ENCODE results near the gene ILK.

The ILK gene

DNA sequence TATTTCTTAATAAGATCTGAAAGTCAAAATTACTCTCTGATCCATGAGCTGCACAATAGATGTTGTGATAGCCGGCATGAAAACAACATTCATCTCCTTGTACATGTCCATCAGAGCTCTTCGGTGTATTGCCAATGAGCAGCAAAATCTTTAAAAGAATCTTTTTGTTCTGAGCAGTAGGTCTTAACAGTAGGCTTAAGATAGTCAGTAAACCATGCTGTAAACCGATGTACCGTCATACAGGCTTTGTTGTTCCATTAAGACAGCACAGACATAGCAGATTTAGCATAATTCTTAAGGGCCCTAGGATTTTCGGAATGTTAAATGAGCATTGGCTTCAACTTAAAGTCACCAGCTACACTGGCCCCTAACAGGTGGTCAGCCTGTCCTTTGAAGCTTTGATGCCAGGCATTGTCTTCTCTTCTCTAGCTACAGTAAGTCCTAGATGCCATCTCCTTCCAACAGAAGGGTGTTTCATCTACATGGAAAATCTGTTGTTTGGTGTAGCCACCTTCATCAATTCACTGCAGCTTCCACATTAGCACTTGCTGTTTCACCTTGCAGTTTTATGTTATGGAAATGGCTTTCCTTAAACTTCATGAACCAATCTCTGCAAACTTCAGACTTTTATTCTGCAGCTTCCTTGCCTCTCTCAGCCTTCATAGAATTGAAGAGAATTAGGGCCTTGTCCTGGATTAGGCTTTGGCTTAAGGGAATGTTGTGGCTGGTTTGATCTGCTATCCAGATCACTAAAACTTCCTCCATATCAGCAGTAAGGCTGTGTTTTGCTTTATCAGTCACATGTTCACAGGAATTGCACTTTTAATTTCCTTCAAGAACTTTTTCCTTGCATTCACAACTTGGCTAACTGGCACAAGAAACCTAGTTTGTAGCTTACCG, 28.5 kb upstream of the ILK start:
- DNase-seq, result no peak

DNA sequence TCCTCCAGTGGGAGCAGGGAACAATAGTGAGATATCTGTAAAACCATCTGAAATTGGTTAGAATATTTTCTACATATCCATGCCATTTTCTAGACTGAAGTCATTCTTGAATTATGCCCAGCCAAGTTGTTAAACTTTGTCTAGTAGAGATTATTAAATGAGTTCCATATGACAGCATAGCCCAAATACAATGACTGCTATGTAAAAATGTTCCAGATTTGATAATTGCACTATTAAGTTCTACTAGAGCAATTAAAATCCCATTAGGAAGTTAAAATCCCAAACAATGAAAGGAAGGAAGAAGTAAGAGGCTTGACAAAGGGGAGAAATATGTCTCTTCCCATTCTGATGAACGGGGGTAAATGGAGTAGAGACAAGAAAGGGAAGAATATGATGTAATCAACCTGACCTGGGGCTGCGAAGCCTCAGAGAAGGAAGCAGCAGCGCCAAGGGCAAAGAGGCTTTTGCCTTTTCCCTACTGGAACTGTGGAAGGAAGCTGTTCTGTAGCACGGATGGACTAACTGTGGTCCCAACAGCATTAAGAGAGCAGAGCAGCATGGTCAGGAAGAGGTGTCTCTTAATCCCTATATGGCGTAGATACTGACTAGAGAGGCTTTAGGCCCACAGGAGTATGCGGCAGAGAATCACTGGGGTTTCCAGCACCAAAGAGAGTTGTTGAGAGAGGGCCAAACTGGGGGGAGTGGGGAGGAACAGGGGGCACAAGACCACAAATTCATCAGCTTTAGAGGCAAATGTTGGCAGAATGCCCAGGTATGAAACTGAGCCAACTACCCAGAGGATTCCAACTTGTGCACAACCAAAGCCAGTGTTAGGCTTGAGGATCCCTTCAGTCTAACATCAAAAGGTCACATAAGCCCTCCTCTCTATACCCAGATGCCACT, 26.9 kb upstream of the ILK start:
- no peak for DNase-seq

DNA sequence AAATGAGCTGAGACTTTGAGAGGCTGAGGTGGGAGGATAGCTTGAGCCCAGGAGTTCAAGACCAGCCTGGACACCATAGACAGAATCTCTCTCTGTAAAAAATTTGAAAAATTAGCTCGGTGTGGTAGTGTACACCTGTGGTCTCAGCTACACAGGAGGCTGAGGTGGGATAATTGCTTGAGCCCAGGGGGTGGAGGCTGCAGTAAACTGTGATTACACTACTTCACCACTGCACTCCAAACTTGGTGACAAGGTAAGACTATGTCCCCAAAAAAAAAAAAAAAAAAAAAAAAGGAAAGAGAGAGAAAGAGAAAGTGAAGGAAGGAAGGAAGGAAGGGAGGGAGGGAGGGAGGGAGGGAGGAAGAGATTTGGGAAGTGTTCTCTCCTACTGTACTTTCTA, 25.4 kb upstream of the ILK start:
- DNase-seq, result no peak

DNA sequence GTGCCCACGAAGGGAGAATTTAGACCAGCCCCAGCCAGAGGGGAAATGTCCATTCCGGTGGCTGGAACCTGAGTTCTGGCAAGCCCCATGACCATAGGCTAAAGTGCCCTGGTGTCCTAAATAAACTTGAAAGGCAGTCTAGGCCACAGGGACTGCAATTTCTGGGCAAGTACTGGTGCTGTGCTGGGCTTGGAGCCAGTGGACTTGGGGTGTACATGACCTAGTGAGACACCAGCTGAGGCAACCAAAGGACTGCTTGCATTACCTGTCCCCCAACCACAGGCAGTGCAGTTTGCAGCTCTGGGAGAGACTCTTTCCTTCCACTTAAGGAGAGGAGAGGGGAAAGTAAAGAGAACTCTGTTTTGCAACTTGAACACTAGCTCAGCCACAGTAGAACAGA, 23.9 kb upstream of the ILK start:
- DNase-seq, result no peak

DNA sequence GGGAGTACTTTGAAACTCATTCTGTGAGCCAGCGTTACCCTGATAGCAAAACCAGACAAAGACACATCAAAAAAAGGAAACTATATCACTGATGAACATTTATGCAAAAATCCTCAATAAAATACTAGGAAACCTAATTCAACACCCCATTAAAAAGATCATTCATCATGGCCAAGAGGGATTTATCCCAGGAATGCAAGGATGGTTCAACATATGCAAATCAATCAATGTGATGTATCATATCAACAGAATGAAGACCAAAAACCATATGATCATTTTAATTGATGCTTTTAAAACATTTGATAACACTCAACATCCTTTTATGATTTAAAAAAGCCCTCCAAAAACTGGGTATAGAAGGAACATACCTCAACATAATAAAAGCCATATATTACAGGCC, 20.0 kb upstream of the ILK start:
- no peak for DNase-seq

DNA sequence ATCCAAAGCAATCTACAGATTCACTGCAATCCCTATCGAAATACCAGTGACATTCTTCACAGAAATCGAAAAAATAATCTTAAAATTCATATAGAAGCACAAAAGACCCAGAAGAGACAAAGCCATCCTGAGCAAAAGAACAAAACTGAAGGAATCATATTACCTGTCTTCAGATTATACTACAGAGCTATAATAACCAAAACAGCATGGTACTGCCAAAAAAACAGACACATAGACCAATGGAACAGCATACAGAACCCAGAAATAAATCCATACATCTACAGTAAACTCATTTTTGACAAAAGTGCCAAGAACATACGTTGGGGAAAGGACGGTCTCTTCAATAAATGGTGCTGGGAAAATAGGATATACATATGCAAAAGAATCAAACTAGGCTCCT, 19.0 kb upstream of the ILK start:
- DNase-seq, result no peak

DNA sequence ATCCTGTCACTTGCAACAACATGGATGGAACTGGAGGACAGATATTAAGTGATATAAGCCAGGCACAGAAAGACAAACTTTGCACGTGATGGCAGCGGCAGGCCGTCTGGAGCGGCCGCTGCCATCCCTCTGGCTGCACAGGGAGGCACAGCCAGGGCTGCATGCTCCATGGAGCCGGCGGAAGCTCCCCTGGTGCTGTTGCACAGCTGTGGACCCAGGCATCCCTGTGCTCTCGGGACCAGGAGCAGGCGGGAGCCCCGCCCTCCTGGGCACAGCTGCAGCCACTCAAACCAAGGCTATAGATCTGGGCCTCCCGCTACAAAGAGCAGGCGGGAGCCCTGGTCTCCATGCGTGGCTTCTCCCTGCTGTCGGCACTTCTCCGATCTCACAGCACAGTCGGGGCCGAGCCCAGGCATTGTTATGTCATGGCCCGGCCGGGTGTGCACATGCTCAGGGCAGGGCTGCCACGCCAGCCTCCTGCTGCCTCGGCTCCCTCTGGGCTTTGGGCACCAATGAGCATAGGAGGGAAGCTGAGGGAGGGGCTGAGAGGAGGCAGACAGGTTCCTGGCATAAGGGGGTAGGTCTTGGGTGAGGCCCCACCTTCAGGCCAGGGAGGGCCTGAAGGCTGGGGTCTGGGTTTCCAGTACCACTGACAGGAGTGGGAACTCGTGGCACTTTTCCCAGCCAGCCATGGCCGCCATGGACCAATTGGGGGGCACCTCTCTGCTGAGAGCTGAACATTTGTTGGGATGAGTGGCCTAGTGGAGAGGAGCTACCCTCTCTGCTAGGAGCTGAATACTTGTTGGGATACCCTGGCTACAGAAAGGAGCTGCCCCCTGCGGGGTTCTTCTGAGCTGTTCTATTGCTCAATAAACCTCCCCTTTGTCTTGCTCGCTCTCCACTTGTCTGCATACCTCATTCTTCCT, 16.9 kb upstream of the ILK start:
- no peak for DNase-seq

DNA sequence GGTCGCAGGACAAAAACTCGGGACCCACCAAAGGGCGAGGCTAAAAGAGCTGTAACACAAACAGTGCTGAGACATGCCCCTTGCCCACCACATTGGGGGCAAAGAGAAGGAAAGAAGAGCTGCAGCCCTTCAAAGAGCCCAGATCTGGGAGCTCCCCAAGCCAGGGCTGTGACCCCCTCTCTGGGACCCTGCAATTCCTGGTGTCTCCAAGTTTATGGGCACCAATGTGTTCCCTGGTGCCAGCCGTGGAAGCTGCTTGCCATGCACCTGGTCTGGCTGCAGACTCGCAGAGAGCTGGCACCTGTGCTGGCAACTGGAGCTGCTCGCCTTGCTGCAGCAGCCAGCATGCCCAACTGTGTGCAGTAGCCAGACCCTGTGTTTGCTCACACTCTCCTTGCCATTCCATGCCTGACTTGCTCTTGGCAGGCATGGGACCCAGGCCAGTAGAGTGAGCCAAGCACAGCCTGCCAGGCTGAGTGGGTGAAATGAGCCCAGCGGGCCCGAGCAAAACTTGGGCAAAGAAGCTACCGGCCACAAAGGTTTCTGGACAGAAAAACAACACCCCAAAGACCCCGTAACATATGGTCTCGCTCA, 16.1 kb upstream of the ILK start:
- no peak for DNase-seq

DNA sequence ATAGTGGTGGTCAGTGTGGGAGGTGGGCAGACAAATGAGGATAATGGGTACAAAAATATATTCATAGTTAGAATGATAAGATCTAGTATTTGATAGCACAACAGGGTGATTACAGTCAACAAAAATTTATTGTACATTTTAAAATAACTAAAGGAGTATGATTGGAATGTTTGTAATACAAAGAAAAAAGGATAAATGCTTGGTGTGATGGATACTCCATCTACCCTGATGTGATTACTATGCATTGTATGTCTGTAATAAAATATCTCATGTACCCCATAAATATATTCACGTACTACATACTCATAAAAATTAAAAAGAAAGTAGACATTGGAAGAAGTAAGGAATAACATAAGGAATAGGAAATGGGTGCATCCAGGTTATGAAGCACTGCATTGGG, 15.6 kb upstream of the ILK start:
- DNase-seq, result no peak

DNA sequence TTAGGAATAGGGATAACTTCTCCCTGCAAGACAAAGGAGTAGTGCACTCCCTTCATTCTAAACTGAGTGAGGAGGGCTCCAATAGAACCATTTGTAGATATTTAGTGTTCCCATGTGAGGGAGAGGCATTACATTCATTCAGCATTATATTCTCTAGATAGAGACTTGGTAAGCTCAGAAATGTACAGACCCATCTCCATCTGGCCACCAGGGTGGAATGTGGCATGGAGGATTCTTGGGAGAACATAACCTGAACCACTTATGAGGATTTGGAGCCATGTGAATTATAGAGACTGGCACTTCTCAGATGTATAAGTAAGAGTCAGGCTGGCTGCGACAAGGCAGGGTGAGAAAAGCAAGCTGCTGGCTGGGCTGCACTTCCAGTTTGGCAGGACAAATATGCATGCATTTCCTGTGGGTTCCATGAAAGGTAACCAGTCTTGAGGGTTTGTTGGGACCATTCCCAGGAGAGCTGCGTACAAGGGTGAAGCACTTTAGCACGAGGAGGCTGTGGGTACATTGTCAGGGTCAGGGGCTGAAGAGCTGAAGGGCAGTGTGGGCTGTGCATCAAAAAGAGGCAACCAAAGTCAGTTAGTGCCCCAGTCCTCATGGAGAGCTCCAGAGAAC, 9.3 kb upstream of the ILK start:
- no peak for DNase-seq

DNA sequence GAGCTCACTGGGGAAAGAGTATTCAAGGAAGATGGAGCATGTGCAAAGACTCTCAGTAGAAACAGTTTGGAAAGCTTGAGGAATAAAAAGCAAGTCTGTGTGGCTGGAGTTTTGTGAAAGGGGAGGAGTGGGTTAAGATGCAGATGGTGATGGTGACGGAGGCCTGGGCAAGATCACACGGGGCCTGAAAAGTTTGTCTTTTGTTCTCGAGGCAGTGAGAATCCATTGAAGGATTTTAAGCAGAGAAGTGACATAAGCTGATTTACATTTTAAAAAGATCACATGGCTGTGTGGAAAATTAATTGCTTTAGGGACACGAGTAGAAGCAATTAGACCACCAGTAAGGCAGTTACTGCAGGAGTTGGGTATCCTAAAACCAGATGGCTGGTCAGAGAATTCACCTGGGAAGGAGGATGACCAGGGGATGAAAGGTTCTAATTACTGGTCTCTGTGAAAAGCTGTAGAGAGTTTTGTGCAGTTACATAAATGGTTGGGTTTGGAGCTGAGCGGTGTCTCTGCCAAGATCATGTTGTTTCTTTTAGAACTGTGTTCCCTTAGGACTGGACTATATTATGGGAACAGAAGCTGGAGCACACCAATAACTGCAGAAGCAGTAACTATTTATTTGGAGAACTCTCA, 7.2 kb upstream of the ILK start:
- DNase-seq, result no peak

DNA sequence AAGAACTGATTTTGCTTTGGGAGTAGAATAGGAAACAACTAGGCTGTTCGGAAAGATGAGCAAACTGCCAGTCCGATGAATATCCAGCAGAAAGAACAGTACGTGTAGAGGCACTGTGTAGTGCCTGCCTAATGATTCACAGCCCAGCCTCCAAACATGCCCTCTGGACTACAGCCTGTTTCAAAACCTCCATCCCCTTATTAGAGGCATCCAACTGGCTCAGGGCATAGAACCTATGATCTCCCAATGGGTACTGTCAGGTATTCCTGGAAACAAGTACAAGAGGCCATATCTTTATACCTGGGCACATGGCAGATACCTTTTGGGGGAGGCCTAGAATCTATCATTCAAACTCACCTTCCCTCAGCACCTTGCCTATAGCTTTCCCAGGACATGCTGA, 5.0 kb upstream of the ILK start:
- DNase-seq, result no peak

DNA sequence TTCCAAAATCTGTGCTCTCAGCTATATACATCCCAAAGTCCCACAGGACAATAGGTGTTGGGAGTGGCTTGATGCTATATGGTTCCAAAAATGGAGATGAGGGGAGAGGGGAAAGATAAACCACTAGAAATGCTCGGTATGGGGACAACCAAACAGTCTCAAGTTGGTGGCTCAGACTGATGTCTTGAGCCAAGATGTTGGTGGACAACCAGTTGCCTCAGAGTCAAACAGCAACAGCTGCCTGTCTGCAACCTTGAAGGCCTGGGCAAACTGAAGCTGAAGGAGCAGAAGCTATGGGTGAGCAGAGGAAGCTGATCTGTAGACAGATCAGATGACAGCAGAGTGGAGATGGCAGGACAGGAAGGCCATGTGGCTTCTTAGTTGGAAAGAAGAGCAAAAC, 4.1 kb upstream of the ILK start:
- DNase-seq, result no peak

DNA sequence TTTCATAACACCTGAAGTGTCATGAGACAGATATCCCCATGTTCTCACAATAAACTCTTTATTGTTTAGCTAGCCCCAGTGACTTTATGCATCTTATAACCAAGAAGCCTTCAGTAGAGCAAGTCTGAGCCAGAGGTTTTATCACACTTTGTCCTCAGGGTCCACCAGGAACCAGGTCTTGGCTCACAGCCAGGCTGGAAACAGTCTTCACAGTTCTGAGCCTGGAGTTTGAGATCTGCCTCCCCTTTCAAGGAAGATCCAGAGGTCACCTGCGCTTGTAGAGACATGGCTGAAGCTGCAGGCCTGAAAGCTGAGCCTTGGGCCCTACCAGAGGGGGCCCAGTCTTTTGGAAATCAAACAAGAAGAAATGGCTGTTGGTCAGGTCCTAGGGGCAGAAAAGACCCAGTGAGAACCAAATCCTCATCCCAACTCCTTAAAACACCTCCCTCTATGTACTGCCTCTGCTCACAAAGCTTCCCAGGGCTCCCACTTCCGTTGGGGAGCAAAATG, 3.6 kb upstream of the ILK start:
- no peak for DNase-seq

DNA sequence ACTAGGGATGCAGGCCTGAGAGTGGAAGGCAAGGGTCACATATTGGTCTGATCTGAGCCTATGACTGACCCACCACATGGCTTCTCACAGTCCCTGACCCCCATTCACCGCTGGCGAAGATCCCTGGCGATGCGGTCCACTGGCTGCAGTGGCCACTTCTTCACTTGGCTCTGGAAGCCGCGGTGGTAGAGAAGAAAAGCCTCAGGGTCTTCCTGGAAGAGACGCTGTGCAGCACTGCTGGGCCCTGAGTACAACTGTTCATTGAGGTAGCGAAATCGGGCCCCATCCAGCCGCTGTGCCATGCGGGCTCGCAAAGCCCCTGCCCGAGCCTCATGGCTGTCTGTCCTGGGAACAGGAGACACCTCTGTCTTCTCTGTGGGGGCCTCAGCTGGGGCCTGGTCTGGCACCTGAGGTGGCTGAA, 2.5 kb upstream of the ILK start:
- DNase-seq, result no peak

DNA sequence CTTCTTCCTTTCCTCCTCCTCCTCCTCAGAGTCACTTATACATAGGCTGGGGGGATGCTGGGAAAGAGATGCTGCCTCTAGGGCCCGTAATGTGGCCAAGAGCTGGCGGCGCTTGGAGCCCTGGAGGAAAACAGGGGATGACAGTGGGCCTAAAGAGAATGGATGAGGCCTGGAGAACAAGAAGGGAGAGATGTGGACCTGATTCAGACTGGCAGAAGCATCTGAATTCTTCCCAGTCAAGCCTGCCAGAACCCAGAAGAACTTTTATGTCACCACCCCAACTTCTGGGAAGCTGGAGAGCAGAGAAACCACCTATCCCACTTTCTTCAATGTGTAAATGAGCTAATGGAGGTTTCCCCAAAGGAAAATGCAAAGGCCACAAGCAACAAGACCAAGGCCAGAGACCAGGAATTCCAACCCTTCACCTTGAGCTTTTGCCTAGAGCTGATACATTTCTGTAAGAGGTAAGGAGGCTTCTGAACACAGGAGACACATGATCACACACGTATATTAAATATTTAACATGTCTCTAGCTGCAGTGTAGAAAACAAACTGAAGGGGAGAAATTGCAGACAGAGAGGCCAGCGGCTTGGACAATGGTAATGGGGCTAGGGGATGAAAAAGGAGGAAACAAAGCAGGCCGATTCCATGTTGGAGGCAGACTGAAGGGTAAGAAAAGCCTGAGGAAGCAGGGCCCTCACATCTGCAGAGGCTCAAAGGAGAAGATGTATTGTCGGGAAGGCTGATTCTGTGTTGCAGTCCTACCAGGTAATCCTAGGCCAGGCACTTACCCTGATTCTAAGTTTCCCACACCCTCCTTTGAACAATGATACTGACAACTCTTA, 1.3 kb upstream of the ILK start:
- DNase-seq, result no peak

DNA sequence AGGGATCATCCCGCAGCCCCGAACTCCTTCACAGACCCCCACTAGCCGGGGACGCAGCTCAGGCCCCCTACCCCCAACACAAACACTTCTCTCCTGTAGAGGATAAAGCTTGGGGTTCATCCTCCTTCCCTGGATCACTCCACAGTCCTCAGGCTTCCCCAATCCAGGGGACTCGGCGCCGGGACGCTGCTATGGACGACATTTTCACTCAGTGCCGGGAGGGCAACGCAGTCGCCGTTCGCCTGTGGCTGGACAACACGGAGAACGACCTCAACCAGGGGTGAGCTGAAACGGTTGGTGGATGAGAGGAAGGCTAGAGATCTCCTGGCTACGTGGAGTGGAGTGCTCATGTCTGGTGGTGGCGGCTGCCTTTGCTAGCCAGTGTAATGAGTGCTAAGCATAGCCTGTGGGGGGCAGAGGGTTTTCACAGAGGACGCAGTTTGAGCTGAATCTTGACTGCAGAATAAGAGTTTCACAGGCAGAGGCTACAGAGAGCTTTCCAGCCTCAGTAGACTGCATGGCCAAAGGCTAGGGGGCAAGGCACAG, 580 bp downstream of the ILK start:
- DNase-seq, result peak; percentile 71

DNA sequence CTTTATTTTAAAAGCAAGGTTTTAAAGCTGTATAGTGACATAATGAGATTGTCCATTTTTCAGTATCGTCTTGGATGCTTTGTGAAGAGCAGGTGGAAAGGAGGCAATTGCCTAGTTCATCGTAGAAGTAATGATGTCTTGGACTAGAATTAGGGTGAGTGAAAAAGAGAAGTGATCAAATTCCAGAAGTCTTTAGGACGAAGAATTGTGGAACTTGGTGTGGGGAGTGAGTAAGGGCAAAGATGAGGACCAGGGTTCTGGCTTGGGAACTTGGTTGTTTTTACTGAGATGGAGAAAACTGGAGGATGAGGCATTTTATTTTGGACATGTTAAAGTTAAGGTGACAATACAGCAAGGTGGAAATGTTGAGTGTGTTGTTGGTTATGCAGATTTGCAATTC, 1.2 kb downstream of the ILK start:
- no peak for DNase-seq

DNA sequence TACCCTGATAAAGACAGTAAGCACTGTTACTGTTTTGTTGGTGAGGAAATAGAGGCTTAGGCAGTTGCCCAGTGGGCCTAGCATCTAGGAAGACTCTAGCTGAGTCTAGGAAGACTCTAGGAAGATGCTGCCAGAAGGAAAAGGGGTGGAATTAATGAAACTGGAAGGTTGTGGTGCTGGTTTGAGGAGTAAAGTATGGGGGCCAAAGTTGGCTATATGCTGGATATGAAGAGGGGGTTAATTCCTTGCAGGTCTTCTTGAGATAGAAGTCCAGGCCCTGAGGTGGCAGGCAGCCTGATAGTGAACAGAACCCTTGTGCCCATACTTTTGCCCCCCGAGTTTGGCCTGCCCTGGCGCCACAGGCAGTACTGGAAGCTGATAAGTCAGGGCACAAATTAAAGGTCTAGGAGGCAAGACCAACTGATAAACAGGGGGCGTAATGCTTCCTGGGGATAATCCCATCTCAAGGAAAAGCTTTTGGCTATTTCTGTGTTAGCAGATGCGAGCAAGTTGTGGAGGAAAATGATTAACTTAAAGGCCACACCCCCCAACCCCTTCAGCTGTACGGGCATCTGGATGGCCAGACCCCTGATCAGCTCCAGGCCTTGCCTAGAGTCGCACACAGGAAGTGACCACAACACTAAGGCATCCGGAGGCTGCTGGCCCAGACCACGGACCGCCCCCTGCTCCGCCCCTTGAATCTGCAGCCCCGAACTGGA, 3.1 kb downstream of the ILK start:
- peak; percentile 72 for DNase-seq

Data from CD4-positive, alpha-beta T cell treated with Interleukin-12 subunit alpha and Interleukin-12 subunit beta, for 1 hour (primary cell).